Heart left ventricle (tissue), 13 donors: ENCODE results near the gene DOCK1.

Experiments
- CTCF ChIP-seq, 12 donors: fragments of 200-600 bp; sonication (generic) in 4 of 12; IDR thresholded peaks; one replicate each; pipeline versions ENCODE4 v1.5.0 to v1.8.0; 2018 to 2022; ENCODE audit warnings: antibody characterized with exemption in 12 of 12, mild to moderate bottlenecking in 5 of 12
- POLR2A ChIP-seq, 2 donors: fragments of 450-650 bp; IDR thresholded peaks; one replicate each; pipeline ENCODE4 v1.6.1; 2017; ENCODE audit warnings: antibody characterized with exemption in 2 of 2, mild to moderate bottlenecking in 2 of 2, moderate library complexity in 2 of 2
- donor health status: ischemic (EF 13 %, LVEDD 7.1; RV severe dilation, severe dysfunction).
- donor health status: DM: no; HTN: yes; CAD: no.
- donor health status: DM: no; HTN: no; CAD: no.
- donor health status: ischemic (EF 25% LVEDD 6.9; RV normal size, moderate dysfunction).
- donor health status: ischemic (EF 25% LVEDD 5.7; RV mildly dilated, moderate dysfunction).
- donor health status: ischemic (EF 35%, LVEDD 5.7; RV mildly dilated, moderate dysfunction).
- donor health status: nonischemic (EF 11% LVEDD 7.7; RV severe dilation, severe dysfunction).
- donor health status: DM: yes; HTN: yes; CAD: no.
- donor health status: PGD.
- donor health status: ischemic (EF 29% LVEDD 5.4; RV normal size, mild dysfunction).
- donor health status: nonischemic (EF 23%, LVEDD 6.1; RV moderate dilation, normal function).

GRCh38 chr10:127073666-127074065, 168.4 kb downstream of the DOCK1 start:
- no peak for TF ChIP-seq CTCF (IDR thresholded peaks at IDR 0.05)
- TF ChIP-seq POLR2A (IDR thresholded peaks at IDR 0.05): no peak
